Ectodermal cell (in vitro differentiated cells): ENCODE data around the gene MEMO1.
"Not testable (repeated sequence)": the region's sequence is repeated elsewhere in the genome, so short reads cannot be mapped to it uniquely, and the experiment has no call there.

Experiments
- H3K27ac ChIP-seq: 2 replicates; pipeline ENCODE4 v1.7.0; 2013; ENCODE audit warnings: mild to moderate bottlenecking, low read depth, low read length; ENCODE audit not compliant: insufficient read depth, poor library complexity, severe bottlenecking
- H3K27me3 ChIP-seq: 2 replicates; pipeline ENCODE4 v1.7.0; 2013; ENCODE audit warnings: mild to moderate bottlenecking, low read length; ENCODE audit not compliant: insufficient read depth, control insufficient read depth, poor library complexity, severe bottlenecking
- H3K36me3 ChIP-seq: one replicate; pipeline ENCODE4 v1.7.0; 2013; ENCODE audit warnings: low read length; ENCODE audit not compliant: control insufficient read depth, insufficient read depth
- H3K4me1 ChIP-seq: one replicate; pipeline ENCODE4 v1.7.0; 2013; ENCODE audit warnings: low read length; ENCODE audit not compliant: control insufficient read depth, insufficient read depth
- H3K4me3 ChIP-seq: 2 replicates; pipeline ENCODE4 v1.7.0; 2013; ENCODE audit warnings: low read depth, low read length, control low read depth; ENCODE audit not compliant: insufficient read depth
- H3K9me3 ChIP-seq: 2 replicates; pipeline ENCODE4 v1.7.0; 2013; ENCODE audit warnings: mild to moderate bottlenecking, low read length, moderate library complexity; ENCODE audit not compliant: control insufficient read depth
- WGBS, 2 experiments: methylation state at CpG; one replicate each; pipeline ENCODE4 v1.1.7; 2013; ENCODE audit warnings: missing lambda C conversion rate in 2 of 2; 5-methylcytosine and 5-hydroxymethylcytosine counted together

Gene MEMO1

DNA sequence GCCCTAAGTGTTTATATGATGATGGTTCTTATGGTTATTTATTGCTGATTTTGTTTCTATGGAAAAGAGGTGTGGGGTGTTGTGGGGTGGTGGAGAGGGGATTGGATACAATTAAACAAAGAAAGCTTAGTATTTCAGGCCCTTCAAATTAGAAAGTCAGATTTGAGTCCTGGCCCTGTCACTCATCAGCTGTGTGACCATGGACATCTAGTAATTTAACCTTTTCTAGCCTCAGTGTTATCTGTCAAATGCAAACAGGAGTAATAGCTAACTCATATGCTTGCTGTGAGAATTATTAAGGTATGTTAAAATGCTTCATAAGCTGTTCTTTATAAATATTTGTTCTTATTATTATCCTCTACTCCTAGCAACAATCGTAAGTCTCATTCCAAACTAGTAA lies 2.1 kb upstream of the MEMO1 start:
- no peak overlapping the region for H3K4me3 ChIP-seq
- H3K4me1 ChIP-seq: peaks cover 6% of the 10 kb centered on the region
- no peaks in the 10 kb centered on the region for H3K27me3 ChIP-seq
- 83 to 100% methylated on average over 1 of the region's 1 CpG for whole genome bisulfite sequencing, 2 experiments
- H3K27ac ChIP-seq: no peak overlapping the region
- no peaks in the 10 kb centered on the region for H3K9me3 ChIP-seq
- H3K36me3 ChIP-seq: no peaks in the 10 kb centered on the region

DNA sequence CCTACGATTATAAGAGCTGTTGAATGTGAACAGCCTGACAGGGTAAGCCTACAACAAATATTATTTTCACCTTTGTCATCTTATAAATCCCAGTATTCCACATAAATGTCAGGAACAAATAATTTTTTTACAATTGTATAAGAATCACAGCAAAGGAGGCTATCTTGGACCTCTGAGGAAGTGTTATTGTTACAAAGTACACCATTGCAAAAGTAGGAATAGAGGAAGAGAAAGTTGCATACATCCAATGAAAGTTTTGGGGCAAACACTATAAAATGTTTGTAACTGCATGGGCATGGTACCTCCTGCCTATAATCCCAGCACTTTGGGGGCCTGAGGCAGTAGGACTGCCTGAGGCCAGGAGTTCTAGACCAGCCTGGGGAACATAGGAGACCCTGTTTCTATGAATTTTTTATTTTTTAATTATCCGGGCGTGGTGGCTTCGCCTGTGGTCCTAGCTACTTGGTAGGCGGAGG lies 715 bp upstream of the MEMO1 start:
- WGBS, 2 experiments: 81 to 83% methylated on average over 5 of the region's 5 CpGs
- Histone ChIP-seq H3K4me3 (peak overlapping the region; percentile 61), H3K9me3 (no peaks in the 10 kb centered on the region), H3K27ac (peak overlapping the region; percentile 92), H3K4me1 (peaks cover 6% of the 10 kb centered on the region), H3K27me3 (no peaks in the 10 kb centered on the region), H3K36me3 (no peaks in the 10 kb centered on the region)

DNA sequence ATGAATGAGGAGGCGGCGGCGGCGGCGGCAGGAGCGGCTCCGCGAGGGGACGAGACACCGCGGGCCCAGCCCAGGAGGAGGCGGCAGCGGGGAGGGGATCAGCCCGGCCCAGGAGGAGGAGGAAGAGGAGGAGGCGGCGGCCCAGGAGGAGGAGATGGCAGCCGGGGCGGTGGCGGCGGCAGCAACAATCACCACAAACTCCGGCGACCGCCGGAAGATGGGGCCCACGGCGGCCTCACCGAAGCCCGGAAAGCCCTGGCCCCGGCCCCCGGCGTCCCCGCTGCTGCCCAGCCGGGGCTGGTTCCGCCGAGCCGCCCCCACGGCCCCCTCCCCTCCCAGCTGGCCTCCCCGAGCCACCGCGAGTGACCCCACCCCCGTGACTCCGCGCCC lies 533 bp downstream of the MEMO1 start:
- Histone ChIP-seq H3K4me3 (peak overlapping the region; percentile 68), H3K27ac (peak overlapping the region; percentile 55)
- not testable (repeated sequence) for H3K36me3 ChIP-seq, H3K9me3 ChIP-seq, H3K27me3 ChIP-seq, H3K4me1 ChIP-seq
- WGBS, 2 experiments: 0 to 1% methylated on average over 23 to 25 of the region's 43 CpGs

DNA sequence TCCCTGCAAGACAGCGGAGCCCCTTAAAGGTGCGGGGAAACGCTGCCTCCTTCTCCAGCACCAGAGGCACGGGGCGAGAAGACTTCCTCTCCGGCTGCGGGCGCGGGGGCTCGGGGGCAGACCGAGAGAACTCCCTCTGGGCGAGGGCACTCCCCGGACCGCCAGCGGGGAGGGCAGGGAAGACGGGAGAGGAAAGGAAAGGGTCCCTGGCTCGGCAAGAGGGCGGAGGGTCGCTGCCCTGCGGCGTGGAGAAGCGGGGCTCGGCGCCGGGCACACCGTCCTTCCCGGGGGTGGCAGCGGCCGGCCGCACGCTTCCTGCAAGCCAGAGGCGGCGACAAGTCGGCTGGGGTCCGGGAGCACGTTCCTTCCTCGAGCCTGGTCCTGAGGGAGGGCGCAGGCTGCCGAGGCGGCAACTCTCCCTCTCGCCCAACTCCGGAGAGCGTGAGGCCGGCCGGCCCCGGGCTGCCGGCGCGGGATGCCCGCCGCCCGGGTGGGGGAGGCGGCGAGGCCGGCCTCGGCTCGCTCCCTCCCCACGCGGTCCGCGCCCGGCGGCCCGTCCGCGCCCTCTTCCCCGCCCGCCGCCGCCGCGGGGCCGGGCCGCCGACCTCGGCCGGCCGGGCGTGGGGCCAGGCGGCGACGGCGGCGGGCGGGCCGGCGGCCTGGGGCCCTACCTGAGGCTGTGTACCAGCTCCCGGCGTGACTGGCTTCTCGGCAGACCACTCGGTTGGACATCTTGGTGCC lies 1.1 kb downstream of the MEMO1 start:
- Histone ChIP-seq H3K27me3 (no peaks in the 10 kb centered on the region), H3K36me3 (no peaks in the 10 kb centered on the region), H3K4me3 (peak overlapping the region; percentile 68), H3K4me1 (peaks cover 6% of the 10 kb centered on the region), H3K27ac (peak overlapping the region; percentile 55), H3K9me3 (no peaks in the 10 kb centered on the region)
- WGBS, 2 experiments: 0 to 1% methylated on average over 87 of the region's 91 CpGs

DNA sequence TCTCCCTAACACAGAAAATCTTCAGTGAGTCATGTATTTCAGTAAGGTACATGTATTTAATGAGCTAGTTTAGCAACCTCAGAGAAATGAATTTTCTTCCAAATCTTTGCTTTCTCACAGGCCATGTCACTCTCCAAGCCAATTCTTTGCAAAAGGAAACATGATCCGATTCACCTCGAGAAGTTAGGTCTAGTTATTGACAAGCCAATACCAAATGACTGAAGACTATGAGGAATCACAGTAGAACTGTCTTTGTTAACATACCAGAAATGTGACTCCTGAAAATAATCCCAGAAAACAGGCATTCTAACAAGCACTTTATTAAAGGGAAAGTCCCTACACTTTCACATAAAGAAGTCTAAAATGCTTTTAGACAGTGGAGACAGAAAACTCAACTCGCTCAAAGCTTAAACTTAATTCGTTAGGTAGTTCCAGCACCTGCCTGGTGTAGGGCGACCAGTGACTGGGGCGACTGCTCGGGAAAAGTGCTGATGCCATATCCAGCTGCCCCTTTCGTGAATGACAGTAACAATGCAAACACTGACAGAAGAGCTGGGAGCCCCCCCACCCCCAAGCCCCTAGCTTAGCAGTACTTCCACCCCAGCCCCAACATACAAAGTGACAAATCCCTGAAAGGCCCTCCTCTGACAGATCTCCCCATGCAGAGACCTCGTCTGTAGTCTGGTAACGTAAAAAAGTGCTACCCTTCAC lies 1.8 kb downstream of the MEMO1 start:
- 3% methylated on average over 10 of the region's 10 CpGs for WGBS, 2 experiments
- Histone ChIP-seq H3K4me1 (peaks cover 6% of the 10 kb centered on the region), H3K27ac (peak overlapping the region; percentile 3), H3K4me3 (peak overlapping the region; percentile 68), H3K36me3 (no peaks in the 10 kb centered on the region), H3K27me3 (no peaks in the 10 kb centered on the region), H3K9me3 (no peaks in the 10 kb centered on the region)

DNA sequence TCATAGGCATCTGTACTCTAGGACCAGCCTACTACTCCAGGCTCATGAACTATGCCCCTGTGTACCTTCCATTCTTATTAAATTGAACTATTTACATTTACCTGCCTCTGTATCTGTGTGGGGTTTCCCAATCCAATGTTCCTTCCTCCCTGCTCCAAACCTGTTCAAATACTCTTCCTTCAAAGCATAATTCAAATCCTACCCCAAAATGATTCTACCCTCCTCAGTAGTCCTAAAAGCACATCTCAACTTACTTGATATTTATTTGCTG lies 3.8 kb downstream of the MEMO1 start:
- Histone ChIP-seq H3K36me3 (no peaks in the 10 kb centered on the region), H3K9me3 (no peaks in the 10 kb centered on the region), H3K4me1 (peaks cover 6% of the 10 kb centered on the region), H3K27me3 (no peaks in the 10 kb centered on the region), H3K4me3 (no peak overlapping the region), H3K27ac (no peak overlapping the region)

DNA sequence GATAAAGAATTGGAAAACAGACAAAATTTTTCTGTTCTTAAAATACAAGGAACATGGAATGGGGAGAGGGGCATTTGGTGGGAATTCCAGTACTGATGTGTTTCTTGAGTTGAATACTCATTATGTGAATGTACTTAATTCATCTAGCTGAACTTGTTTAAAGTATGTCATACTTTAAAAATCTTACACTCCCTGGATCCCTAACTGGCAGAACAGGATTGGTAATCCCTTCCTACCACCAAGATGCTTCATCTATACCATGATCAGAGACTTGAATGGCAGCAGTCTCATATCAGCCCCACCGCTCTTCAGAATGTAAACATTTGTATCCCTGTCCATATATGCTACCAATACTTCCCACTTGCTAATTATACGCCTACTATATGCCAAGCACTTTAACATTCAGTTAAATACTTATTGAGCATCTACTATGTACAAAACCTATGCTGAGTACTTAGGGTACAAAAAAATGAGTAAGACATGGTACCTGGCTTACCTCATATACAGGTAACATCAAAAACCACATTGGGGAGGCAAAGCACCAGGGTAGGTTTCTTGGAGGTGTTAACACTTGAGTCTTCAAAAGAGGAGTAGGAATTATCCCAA lies 5.3 kb downstream of the MEMO1 start:
- no peak overlapping the region for H3K4me3 ChIP-seq
- WGBS, 2 experiments: 92 to 93% methylated on average over 2 of the region's 2 CpGs
- H3K27ac ChIP-seq: no peak overlapping the region
- no peaks in the 10 kb centered on the region for H3K9me3 ChIP-seq
- H3K36me3 ChIP-seq: no peaks in the 10 kb centered on the region
- peaks cover 6% of the 10 kb centered on the region for H3K4me1 ChIP-seq
- no peaks in the 10 kb centered on the region for H3K27me3 ChIP-seq

DNA sequence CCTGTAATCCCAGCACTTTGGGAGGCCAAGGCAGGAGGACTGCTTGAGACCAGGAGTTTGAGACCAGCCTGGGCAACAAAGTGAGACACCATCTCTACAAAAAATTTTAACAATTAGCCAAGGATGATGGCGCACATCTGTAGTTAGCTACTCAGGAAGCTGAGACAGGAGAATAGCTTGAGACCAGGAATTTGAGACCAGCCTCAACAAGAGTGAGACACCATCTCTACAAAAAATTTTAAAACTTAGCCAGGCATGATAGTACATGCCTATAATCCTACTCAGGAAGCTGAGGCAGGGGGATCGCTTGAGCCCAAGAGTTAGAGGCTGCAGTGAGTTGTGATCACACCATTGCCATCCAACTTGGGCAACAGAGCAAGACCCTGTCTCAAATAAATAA lies 7.0 kb downstream of the MEMO1 start:
- Histone ChIP-seq H3K9me3 (no peaks in the 10 kb centered on the region), H3K27me3 (no peaks in the 10 kb centered on the region), H3K4me1 (peaks cover 5% of the 10 kb centered on the region), H3K27ac (no peak overlapping the region), H3K36me3 (no peaks in the 10 kb centered on the region), H3K4me3 (no peak overlapping the region)
- 91 to 94% methylated on average over 2 of the region's 2 CpGs for WGBS, 2 experiments

DNA sequence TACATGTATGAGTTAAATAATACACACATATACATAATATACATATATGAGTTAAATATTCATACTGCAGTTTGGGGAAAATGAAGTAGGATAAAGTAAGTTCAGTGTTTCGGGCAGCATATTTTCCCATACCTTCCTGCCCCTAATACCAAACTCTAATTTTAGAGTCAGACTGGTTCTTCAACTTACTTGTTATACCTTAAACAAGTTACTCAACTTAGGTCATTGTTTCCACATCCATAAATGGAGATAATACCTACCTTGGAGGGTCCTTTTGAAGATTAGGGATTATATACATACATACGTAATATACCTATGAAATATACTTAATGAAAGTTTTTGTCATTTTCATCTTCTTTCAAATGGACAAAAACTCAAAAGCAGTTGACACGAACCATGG lies 8.4 kb downstream of the MEMO1 start:
- Histone ChIP-seq H3K27ac (no peak overlapping the region), H3K4me3 (no peak overlapping the region), H3K4me1 (no peaks in the 10 kb centered on the region), H3K9me3 (no peaks in the 10 kb centered on the region), H3K27me3 (no peaks in the 10 kb centered on the region), H3K36me3 (no peaks in the 10 kb centered on the region)
- WGBS, 2 experiments: 88 to 95% methylated on average over 1 to 2 of the region's 3 CpGs

DNA sequence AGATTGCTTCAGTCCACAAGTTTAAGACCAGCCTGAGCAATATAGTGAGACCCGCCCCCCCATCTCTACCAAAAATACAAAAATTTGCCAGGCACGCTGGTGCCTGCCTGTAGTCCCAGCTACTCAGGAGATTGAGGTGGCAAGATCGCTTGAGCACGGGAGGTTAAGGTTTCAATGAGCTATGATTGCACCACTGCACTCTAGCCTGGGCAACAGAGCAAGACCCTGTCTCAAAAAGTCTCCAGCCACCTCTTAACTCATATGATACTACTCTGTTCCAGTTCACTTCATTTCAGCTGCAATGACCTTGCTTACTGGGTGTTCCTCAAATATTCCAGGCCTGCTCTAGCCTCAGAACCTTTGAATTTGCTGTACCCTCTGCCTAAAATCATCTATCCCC lies 11.4 kb downstream of the MEMO1 start:
- no peak overlapping the region for H3K4me3 ChIP-seq
- no peaks in the 10 kb centered on the region for H3K9me3 ChIP-seq
- no peaks in the 10 kb centered on the region for H3K4me1 ChIP-seq
- no peak overlapping the region for H3K27ac ChIP-seq
- no peaks in the 10 kb centered on the region for H3K36me3 ChIP-seq
- 92 to 95% methylated on average over 4 of the region's 4 CpGs for WGBS, 2 experiments
- no peaks in the 10 kb centered on the region for H3K27me3 ChIP-seq
